GOT3 (cell line): Measurements from ENCODE around the gene F12.

ENCODE experiments used
- DNase-seq: peaks from one replicate; lab custom pipeline; 2025; ENCODE audit warnings: mixed read lengths; lab: John Stamatoyannopoulos, UW

F12 gene

DNA sequence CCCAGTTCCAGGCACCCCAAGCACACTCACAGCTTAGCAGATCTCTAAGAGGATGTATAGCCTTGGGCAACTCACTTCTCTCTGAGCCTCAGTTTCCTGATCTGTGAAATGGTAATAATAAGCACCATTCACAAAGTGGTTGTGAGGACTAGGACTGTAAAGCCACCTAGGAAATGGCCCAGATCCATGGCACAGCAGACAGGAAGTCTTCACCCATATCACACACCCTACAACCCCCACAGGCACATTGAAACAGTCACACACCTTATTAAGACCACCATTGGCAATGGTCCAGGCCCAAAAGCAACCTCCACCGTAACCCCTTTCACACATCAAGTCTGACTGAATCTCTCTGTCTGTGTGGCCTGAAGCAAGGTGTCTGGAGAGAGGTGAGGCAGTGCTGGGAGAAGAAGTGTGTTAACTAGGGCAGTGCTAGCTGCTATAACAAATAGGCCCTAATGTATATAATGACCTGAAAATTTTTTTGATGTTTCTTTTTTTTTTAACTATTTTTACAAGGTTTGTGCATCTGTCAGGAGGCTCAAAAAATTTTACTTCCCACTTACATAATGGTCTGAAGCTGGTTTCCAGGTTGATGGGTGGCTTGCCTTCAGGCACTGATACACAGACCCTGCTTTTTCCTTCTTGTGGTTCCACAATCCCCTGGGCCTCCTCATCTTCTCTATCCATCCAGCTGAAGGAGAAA lies 54.0 kb downstream of the F12 start:
- no peak for DNase-seq

DNA sequence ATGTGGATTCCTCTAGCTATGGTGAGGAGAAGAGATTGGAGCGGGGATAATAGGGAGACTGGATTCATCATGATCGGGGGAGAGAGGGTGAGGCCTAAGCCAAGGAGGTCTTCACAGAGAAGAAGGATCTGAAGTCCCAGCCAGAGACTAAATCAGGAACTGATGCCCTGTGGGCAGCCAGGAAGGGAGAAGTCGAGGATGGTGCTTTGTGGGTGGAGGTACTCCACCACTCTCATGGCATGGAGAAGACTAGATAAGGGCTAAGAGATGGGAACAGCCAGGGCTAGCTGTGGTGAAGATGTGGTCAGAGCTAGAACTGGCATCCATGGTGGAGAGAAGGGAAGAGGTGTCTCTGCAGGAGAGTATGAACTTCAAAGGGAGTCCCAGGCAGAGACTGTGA lies 54.7 kb downstream of the F12 start:
- no peak for DNase-seq

DNA sequence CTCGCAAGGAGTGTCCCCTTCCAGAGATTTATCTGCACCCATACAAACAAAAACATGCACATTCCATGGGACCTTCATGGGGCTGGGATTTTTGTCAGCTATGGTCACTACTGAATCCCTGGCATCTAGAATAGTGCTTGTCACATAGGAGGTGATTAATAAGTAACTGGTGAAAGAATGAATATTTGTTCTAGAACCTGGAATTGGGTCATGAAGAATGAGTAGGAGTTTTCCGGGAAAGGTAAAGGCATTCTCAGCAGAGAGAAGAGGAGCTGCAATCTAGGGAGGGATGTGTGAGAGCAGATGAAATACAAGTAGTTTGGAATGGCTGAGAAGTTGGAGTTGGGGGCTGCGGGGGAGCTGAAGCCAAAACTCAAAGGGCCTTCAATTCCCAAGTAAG lies 55.1 kb downstream of the F12 start:
- DNase-seq: no peak

DNA sequence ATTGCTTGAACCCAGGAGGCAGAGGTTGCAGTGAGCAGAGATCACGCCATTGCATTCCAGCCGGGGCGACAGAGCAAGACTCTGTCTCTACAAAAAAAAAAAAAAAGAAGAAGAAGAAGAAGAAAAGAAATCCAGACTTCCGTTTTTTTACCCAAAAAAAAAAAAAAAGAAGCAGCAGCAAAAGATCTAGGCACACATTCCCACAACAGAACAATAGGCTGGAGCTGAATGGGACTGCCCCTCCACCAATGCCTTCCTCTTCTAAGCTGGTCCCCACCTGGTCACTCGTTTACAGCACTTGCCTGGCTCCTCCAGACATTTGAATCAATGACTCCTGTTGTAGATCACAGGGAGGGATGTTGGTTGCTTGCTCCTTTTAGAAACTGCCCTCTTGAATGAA lies 56.3 kb downstream of the F12 start:
- no peak for DNase-seq
